ENCODE data around the gene TMEM95. TPM values are rescaled to one million over a fixed set of nuclear protein-coding genes. Genes with fewer than 3 reads are reported as not detected.

TMEM95 gene
- total and polyA plus RNA-seq, 2 donors (not counting 1 experiment from before 2014, with no cell fraction given): 0.25 TPM; not detected in 1

- Histone ChIP-seq H2AFZ (ENCODE audit: insufficient read depth, low read depth, low read length, poor library complexity, severe bottlenecking) (no peak overlapping the region), H3K79me2 (ENCODE audit: control insufficient read depth, insufficient read depth, low read length) (peaks cover 11% of the 10 kb centered on the region), H3K9me3 (ENCODE audit: control extremely low read depth in 1 of 3, control insufficient read depth in 2 of 3, insufficient read depth in 1 of 3, low read length in 2 of 3) (no peaks in the 10 kb centered on the region), H3K4me3 (ENCODE audit: control extremely low read depth in 1 of 5, extremely low read depth in 1 of 5, insufficient read depth in 1 of 5, low read depth in 2 of 5, low read length in 4 of 5) (no peak overlapping the region), H3K36me3 (replicated peaks in 1 of 2; ENCODE audit: control extremely low read depth in 1 of 2, control insufficient read depth in 1 of 2, extremely low read depth in 1 of 2, insufficient read depth in 2 of 2, low read length in 1 of 2) (no peaks in the 10 kb centered on the region), H3K4me2 (replicated peaks; ENCODE audit: low read depth, low read length, poor library complexity, severe bottlenecking) (no peak overlapping the region), H4K20me1 (ENCODE audit: control insufficient read depth, insufficient read depth, low read length, poor library complexity, severe bottlenecking) (peaks cover 4% of the 10 kb centered on the region), H3K4me1 (ENCODE audit: control insufficient read depth in 2 of 2, insufficient read depth in 2 of 2, low read length in 2 of 2) (peaks cover 9 to 27% of the 10 kb centered on the region in 2 donors), H3K27ac (ENCODE audit: low read length in 2 of 2) (no peak overlapping the region), H3K9ac (ENCODE audit: low read length) (no peak overlapping the region), H3K27me3 (replicated peaks in 1 of 4; ENCODE audit: control extremely low read depth in 1 of 4, control insufficient read depth in 3 of 4, insufficient read depth in 4 of 4, low read length in 3 of 4) (peaks cover 0 to 3% (median 1%) of the 10 kb centered on the region in 4 experiments)
- TF ChIP-seq EZH2 (IDR thresholded peaks at IDR 0.05; ENCODE audit: borderline replicate concordance, insufficient read depth, low read depth, low read length, poor library complexity, severe bottlenecking) (no peak), CTCF (IDR thresholded peaks at IDR 0.05) (no peak)
- 75% methylated on average over 1 of the region's 2 CpGs for WGBS (ENCODE audit: insufficient coverage)
- Mint-ChIP-seq H3K4me3 (no peak overlapping the region), H3K9me3 (ENCODE audit: insufficient read depth) (no peaks in the 10 kb centered on the region), H3K27me3 (no peaks in the 10 kb centered on the region), H3K4me1 (peaks cover 21% of the 10 kb centered on the region), H3K27ac (no peak overlapping the region)
- POLR2A ChIA-PET: no interaction called here
- DNase-seq: no peak
- intact Hi-C loops (cut with micrococcal nuclease): no loop called here
- CTCF ChIA-PET: interaction anchor here (3.7 to 5.9 kb wide), 3 partner anchors 79 to 203 kb away, joined by 18 to 43 read pairs (median 39); partner anchors contain the start of genes SENP3 and TMEM102
- ATAC-seq (ENCODE audit: low read depth): no peak
These were observed 2.4 kb downstream of the TMEM95 start for GRCh38 chr17:7357381-7357780.

GRCh38 chr17:7361906-7362305, 7.0 kb downstream of the TMEM95 start:
- ATAC-seq (ENCODE audit: low read depth): no peak
- Histone ChIP-seq H3K79me2 (ENCODE audit: control insufficient read depth, insufficient read depth, low read length) (no peaks in the 10 kb centered on the region), H3K4me2 (replicated peaks; ENCODE audit: low read depth, low read length, poor library complexity, severe bottlenecking) (no peak overlapping the region), H3K36me3 (replicated peaks in 1 of 2; ENCODE audit: control extremely low read depth in 1 of 2, control insufficient read depth in 1 of 2, extremely low read depth in 1 of 2, insufficient read depth in 2 of 2, low read length in 1 of 2) (no peaks in the 10 kb centered on the region), H3K9me3 (ENCODE audit: control extremely low read depth in 1 of 3, control insufficient read depth in 2 of 3, insufficient read depth in 1 of 3, low read length in 2 of 3) (no peaks in the 10 kb centered on the region), H3K27ac (ENCODE audit: low read length in 2 of 2) (no peak overlapping the region), H3K27me3 (replicated peaks in 1 of 4; ENCODE audit: control extremely low read depth in 1 of 4, control insufficient read depth in 3 of 4, insufficient read depth in 4 of 4, low read length in 3 of 4) (peaks cover 0 to 3% (median 1%) of the 10 kb centered on the region in 4 experiments), H2AFZ (ENCODE audit: insufficient read depth, low read depth, low read length, poor library complexity, severe bottlenecking) (no peak overlapping the region), H3K4me3 (ENCODE audit: control extremely low read depth in 1 of 5, extremely low read depth in 1 of 5, insufficient read depth in 1 of 5, low read depth in 2 of 5, low read length in 4 of 5) (no peak overlapping the region), H4K20me1 (ENCODE audit: control insufficient read depth, insufficient read depth, low read length, poor library complexity, severe bottlenecking) (no peaks in the 10 kb centered on the region), H3K4me1 (ENCODE audit: control insufficient read depth in 2 of 2, insufficient read depth in 2 of 2, low read length in 2 of 2) (no peaks in the 10 kb centered on the region), H3K9ac (ENCODE audit: low read length) (no peak overlapping the region)
- Mint-ChIP-seq H3K9me3 (ENCODE audit: insufficient read depth) (no peaks in the 10 kb centered on the region), H3K27ac (no peak overlapping the region), H3K4me1 (no peaks in the 10 kb centered on the region), H3K4me3 (no peak overlapping the region), H3K27me3 (no peaks in the 10 kb centered on the region)
- ChIA-PET POLR2A (interaction anchor here (0.6 to 0.7 kb wide), 2 partner anchors 10 to 192 kb away, joined by 3 to 7 read pairs; partner anchors contain the start of gene KCTD11), CTCF (interaction anchor here (1.5 kb wide), 1 partner anchor 42 kb away, joined by 4 read pairs; the partner anchor contains the start of gene TMEM256)
- TF ChIP-seq EZH2 (IDR thresholded peaks at IDR 0.05; ENCODE audit: borderline replicate concordance, insufficient read depth, low read depth, low read length, poor library complexity, severe bottlenecking) (no peak), CTCF (IDR thresholded peaks at IDR 0.05) (no peak)
- WGBS (ENCODE audit: insufficient coverage): 51% methylated on average over 3 of the region's 3 CpGs
- no peak for DNase-seq
- intact Hi-C loops (cut with micrococcal nuclease): no loop called here

Measured in B cell (primary cell).